HEK293 (cell line): ENCODE results near the gene MAPK9.

ENCODE experiments used
- CTCF ChIA-PET: fragments of 350-600 bp; formaldehyde crosslinking; extraction: SDS; loops from one replicate; lab custom pipeline; 2021; ENCODE audit warnings: antibody characterized with exemption; lab: Yijun Ruan, JAX
- POLR2A ChIA-PET: fragments of 300-600 bp; formaldehyde crosslinking; extraction: SDS; loops from one replicate; lab custom pipeline; 2020; ENCODE audit warnings: antibody characterized with exemption, inconsistent platforms; lab: Yijun Ruan, JAX
- H3K27ac ChIP-seq: fragments of 200-500 bp; sonication (Bioruptor generic); 2 replicates; pipeline ENCODE4 v1.5.1; 2014; ENCODE audit warnings: low read depth, low read length, control low read depth, inconsistent platforms; ENCODE audit errors: extremely low read depth
- H3K36me3 ChIP-seq, 2 experiments: fragments of 200-500 bp in 1 of 2; sonication (Bioruptor generic) in 1 of 2; 1 replicate in 1 of 2; 2 replicates in 1 of 2; pipeline ENCODE4 v1.5.1; 2014 to 2017; ENCODE audit warnings: inconsistent platforms in 2 of 2, low read length in 2 of 2; ENCODE audit not compliant: control insufficient read depth in 2 of 2, insufficient read depth in 1 of 2
- H3K4me1 ChIP-seq: fragments of 200-500 bp; sonication (Bioruptor generic); 2 replicates; pipeline ENCODE4 v1.5.1; 2014; ENCODE audit warnings: mild to moderate bottlenecking, low read length, inconsistent platforms; ENCODE audit not compliant: control insufficient read depth, insufficient read depth
- H3K4me3 ChIP-seq: 2 replicates; pipeline ENCODE4 v1.5.1; 2011; ENCODE audit warnings: low read depth, mild to moderate bottlenecking, control low read depth, low read length, moderate library complexity
- H3K9me3 ChIP-seq: fragments of 200-500 bp; sonication (Bioruptor generic); 2 replicates; pipeline ENCODE4 v1.5.1; 2014; ENCODE audit warnings: low read depth, low read length, inconsistent platforms; ENCODE audit not compliant: control insufficient read depth, insufficient read depth
- BCL11A ChIP-seq: fragments of 450-650 bp; formaldehyde crosslinking; IDR thresholded peaks from 2 replicates; pipeline ENCODE4 v1.5.1; 2016; ENCODE audit warnings: low read depth, missing biosample characterization, missing genetic modification characterization
- HOXC10 ChIP-seq: sonication (generic); formaldehyde crosslinking; IDR thresholded peaks from 2 replicates; pipeline ENCODE4 v1.8.1; 2023; ENCODE audit warnings: mild to moderate bottlenecking, missing genetic modification reagents
- IKZF3 ChIP-seq: fragments of 450-650 bp; IDR thresholded peaks from 2 replicates; pipeline ENCODE4 v1.5.0; 2018; ENCODE audit warnings: missing biosample characterization, mild to moderate bottlenecking, missing genetic modification characterization, moderate library complexity
- PRDM1 ChIP-seq: fragments of 450-650 bp; formaldehyde crosslinking; IDR thresholded peaks from 2 replicates; pipeline ENCODE4; 2016; ENCODE audit warnings: missing biosample characterization, missing genetic modification characterization
- REPIN1 ChIP-seq: fragments of 450-650 bp; formaldehyde crosslinking; IDR thresholded peaks from 2 replicates; pipeline ENCODE4 v1.5.1; 2017; ENCODE audit warnings: missing biosample characterization, missing genetic modification characterization, low read depth
- SCRT2 ChIP-seq: fragments of 450-650 bp; formaldehyde crosslinking; IDR thresholded peaks from 2 replicates; pipeline ENCODE4 v1.5.1; 2016; ENCODE audit warnings: missing biosample characterization, missing genetic modification characterization
- WT1 ChIP-seq: fragments of 450-650 bp; formaldehyde crosslinking; IDR thresholded peaks from 2 replicates; pipeline ENCODE4 v1.5.1; 2016; ENCODE audit warnings: missing biosample characterization, missing genetic modification characterization
- ZBTB1 ChIP-seq: fragments of 450-650 bp; formaldehyde crosslinking; IDR thresholded peaks from 2 replicates; pipeline ENCODE4 v1.5.1; 2016; ENCODE audit warnings: missing biosample characterization, missing genetic modification characterization
- ZBTB20 ChIP-seq: fragments of 450-650 bp; formaldehyde crosslinking; IDR thresholded peaks from 2 replicates; pipeline ENCODE4 v1.5.1; 2016; ENCODE audit warnings: missing biosample characterization, missing genetic modification characterization
- ZBTB21 ChIP-seq: fragments of 450-650 bp; formaldehyde crosslinking; IDR thresholded peaks from 2 replicates; pipeline ENCODE4 v1.5.1; 2017; ENCODE audit warnings: missing biosample characterization, missing genetic modification characterization
- ZFP37 ChIP-seq: fragments of 450-650 bp; formaldehyde crosslinking; IDR thresholded peaks from 2 replicates; pipeline ENCODE4 v1.5.1; 2016; ENCODE audit warnings: missing biosample characterization, missing genetic modification characterization
- ZNF157 ChIP-seq: fragments of 450-650 bp; formaldehyde crosslinking; IDR thresholded peaks from 2 replicates; pipeline ENCODE4 v1.5.1; 2016; ENCODE audit warnings: missing biosample characterization, missing genetic modification characterization
- ZNF184 ChIP-seq: fragments of 450-650 bp; IDR thresholded peaks from 2 replicates; pipeline ENCODE4 v1.5.1; 2018; ENCODE audit warnings: missing biosample characterization, mild to moderate bottlenecking, missing genetic modification characterization
- ZNF19 ChIP-seq: fragments of 450-650 bp; formaldehyde crosslinking; IDR thresholded peaks from 2 replicates; pipeline ENCODE4; 2016; ENCODE audit warnings: missing biosample characterization, missing genetic modification characterization, low read depth
- ZNF214 ChIP-seq: fragments of 450-650 bp; formaldehyde crosslinking; IDR thresholded peaks from 2 replicates; pipeline ENCODE4 v1.5.1; 2017; ENCODE audit warnings: missing biosample characterization, mild to moderate bottlenecking, missing genetic modification characterization, borderline replicate concordance
- ZNF24 ChIP-seq: fragments of 450-650 bp; formaldehyde crosslinking; IDR thresholded peaks from 2 replicates; pipeline ENCODE4 v1.5.1; 2016; ENCODE audit warnings: missing biosample characterization, missing genetic modification characterization
- ZNF274 ChIP-seq, 2 experiments: fragments of 200-500 bp in 1 of 2; fragments of 450-650 bp in 1 of 2; sonication (Bioruptor generic) in 1 of 2; formaldehyde crosslinking in 1 of 2; IDR thresholded peaks; 2 replicates each; pipeline versions ENCODE4 v1.5.1 to v1.6.1; 2014 to 2016; ENCODE audit warnings: borderline replicate concordance in 1 of 2, inconsistent platforms in 1 of 2, low read length in 1 of 2, missing biosample characterization in 1 of 2, missing genetic modification characterization in 1 of 2
- ZNF416 ChIP-seq: fragments of 450-650 bp; formaldehyde crosslinking; IDR thresholded peaks from 2 replicates; pipeline ENCODE4 v1.5.1; 2016; ENCODE audit warnings: missing biosample characterization, missing genetic modification characterization
- ZNF530 ChIP-seq: fragments of 450-650 bp; formaldehyde crosslinking; IDR thresholded peaks from 2 replicates; pipeline ENCODE4 v1.5.1; 2016; ENCODE audit warnings: low read depth, missing biosample characterization, missing genetic modification characterization
- ZNF555 ChIP-seq: fragments of 450-650 bp; formaldehyde crosslinking; conservative IDR thresholded peaks from 2 replicates; pipeline ENCODE4 v1.5.1; 2017; ENCODE audit warnings: missing biosample characterization, mild to moderate bottlenecking, missing genetic modification characterization, inconsistent platforms
- ZNF558 ChIP-seq: fragments of 450-650 bp; formaldehyde crosslinking; IDR thresholded peaks from 2 replicates; pipeline ENCODE4 v1.5.1; 2016; ENCODE audit warnings: missing biosample characterization, missing genetic modification characterization
- ZNF585B ChIP-seq: fragments of 450-650 bp; formaldehyde crosslinking; IDR thresholded peaks from 2 replicates; pipeline ENCODE4 v1.5.1; 2016; ENCODE audit warnings: missing biosample characterization, missing genetic modification characterization
- ZNF658 ChIP-seq: fragments of 450-650 bp; formaldehyde crosslinking; IDR thresholded peaks from 2 replicates; pipeline ENCODE4; 2016; ENCODE audit warnings: missing biosample characterization, missing genetic modification characterization
- ZNF76 ChIP-seq: fragments of 450-650 bp; formaldehyde crosslinking; IDR thresholded peaks from 2 replicates; pipeline ENCODE4; 2016; ENCODE audit warnings: low read depth, missing biosample characterization, missing genetic modification characterization, borderline replicate concordance
- ZNF785 ChIP-seq: fragments of 450-650 bp; formaldehyde crosslinking; IDR thresholded peaks from 2 replicates; pipeline ENCODE4 v1.5.1; 2016; ENCODE audit warnings: missing biosample characterization, missing genetic modification characterization
- ZNF792 ChIP-seq: fragments of 450-650 bp; formaldehyde crosslinking; IDR thresholded peaks from 2 replicates; pipeline ENCODE4 v1.5.1; 2016; ENCODE audit warnings: missing biosample characterization, missing genetic modification characterization
- ZNF830 ChIP-seq: fragments of 450-650 bp; IDR thresholded peaks from 2 replicates; pipeline ENCODE4 v1.5.0; 2018; ENCODE audit warnings: missing biosample characterization, missing genetic modification characterization, low read depth, mild to moderate bottlenecking, moderate library complexity
- ZSCAN18 ChIP-seq: fragments of 450-650 bp; formaldehyde crosslinking; IDR thresholded peaks from 2 replicates; pipeline ENCODE4 v1.5.1; 2016; ENCODE audit warnings: missing biosample characterization, missing genetic modification characterization
- TF ChIP-seq, protein P1 (sequence below): fragments of 450-650 bp; formaldehyde crosslinking; IDR thresholded peaks from 2 replicates; pipeline ENCODE4 v1.5.1; 2016; ENCODE audit warnings: missing biosample characterization, missing genetic modification characterization, borderline replicate concordance
- TF ChIP-seq, protein P2 (sequence below): sonication (generic); formaldehyde crosslinking; IDR thresholded peaks from 2 replicates; pipeline ENCODE4 v1.8.1; 2022; ENCODE audit warnings: mild to moderate bottlenecking, moderate library complexity, missing genetic modification reagents
- TF ChIP-seq, protein P3 (sequence below): fragments of 450-650 bp; formaldehyde crosslinking; IDR thresholded peaks from 2 replicates; pipeline ENCODE4 v1.5.1; 2016; ENCODE audit warnings: missing biosample characterization, missing genetic modification characterization

Gene MAPK9

GRCh38 chr5:180291943-180292831, at the start of gene MAPK9:
Gene MAPK9 (minus strand): TSS chr5:180292083. CDS start chr5:180280561, 11,522 bp downstream.
- Histone ChIP-seq H3K27ac (peak within 1 kb of the TSS; percentile 89), H3K4me3 (peak within 1 kb of the TSS; percentile 90), H3K4me1 (0 out of 2 replicates have a peak, but pooled peaks cover 3% of the 10 kb centered on the region), H3K36me3 (peaks cover 4 to 14% of the 10 kb centered on the region in 2 experiments; a peak in 2 of 3 replicates), H3K9me3 (no peaks in the 10 kb centered on the region)
- POLR2A ChIA-PET = interaction anchor here (0.7 to 0.8 kb wide), 2 partner anchors 47 to 226 kb away, joined by 3 to 6 read pairs; no protein-coding TSS in a partner anchor
- CTCF ChIA-PET = interaction anchor here (0.6 to 5.6 kb wide), 18 partner anchors 11 to 282 kb away, joined by 3 to 47 read pairs (median 4); partner anchors contain the start of gene RASGEF1C
- TF ChIP-seq, protein P1, sequence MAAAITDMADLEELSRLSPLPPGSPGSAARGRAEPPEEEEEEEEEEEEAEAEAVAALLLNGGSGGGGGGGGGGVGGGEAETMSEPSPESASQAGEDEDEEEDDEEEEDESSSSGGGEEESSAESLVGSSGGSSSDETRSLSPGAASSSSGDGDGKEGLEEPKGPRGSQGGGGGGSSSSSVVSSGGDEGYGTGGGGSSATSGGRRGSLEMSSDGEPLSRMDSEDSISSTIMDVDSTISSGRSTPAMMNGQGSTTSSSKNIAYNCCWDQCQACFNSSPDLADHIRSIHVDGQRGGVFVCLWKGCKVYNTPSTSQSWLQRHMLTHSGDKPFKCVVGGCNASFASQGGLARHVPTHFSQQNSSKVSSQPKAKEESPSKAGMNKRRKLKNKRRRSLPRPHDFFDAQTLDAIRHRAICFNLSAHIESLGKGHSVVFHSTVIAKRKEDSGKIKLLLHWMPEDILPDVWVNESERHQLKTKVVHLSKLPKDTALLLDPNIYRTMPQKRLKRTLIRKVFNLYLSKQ = no peak
- TF ChIP-seq ZBTB20 = peak; percentile 93
- no peak for TF ChIP-seq PRDM1 (tag by site-specific recombination)
- TF ChIP-seq ZNF24 = 0 out of 2 replicates have a peak, but pooled peaks have one; percentile 12
- no peak for TF ChIP-seq ZSCAN18 (tag by site-specific recombination)
- TF ChIP-seq REPIN1 = no peak
- TF ChIP-seq WT1 (tag by site-specific recombination) = 0 out of 2 replicates have a peak, but pooled peaks have one; percentile 50
- TF ChIP-seq ZNF785 = no peak
- TF ChIP-seq ZNF830 = no peak
- no peak for TF ChIP-seq ZBTB1
- TF ChIP-seq ZNF19 = no peak
- no peak for TF ChIP-seq ZNF558 (tag by site-specific recombination)
- TF ChIP-seq, protein P2, sequence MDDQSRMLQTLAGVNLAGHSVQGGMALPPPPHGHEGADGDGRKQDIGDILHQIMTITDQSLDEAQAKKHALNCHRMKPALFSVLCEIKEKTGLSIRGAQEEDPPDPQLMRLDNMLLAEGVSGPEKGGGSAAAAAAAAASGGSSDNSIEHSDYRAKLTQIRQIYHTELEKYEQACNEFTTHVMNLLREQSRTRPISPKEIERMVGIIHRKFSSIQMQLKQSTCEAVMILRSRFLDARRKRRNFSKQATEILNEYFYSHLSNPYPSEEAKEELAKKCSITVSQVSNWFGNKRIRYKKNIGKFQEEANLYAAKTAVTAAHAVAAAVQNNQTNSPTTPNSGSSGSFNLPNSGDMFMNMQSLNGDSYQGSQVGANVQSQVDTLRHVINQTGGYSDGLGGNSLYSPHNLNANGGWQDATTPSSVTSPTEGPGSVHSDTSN (CRISPR knock-in tag) = peak; percentile 96
- 0 out of 2 replicates have a peak, but pooled peaks have one; percentile 31 for TF ChIP-seq SCRT2
- 0 out of 2 replicates have a peak, but pooled peaks have one; percentile 42 for TF ChIP-seq ZNF184 (tag by site-specific recombination)
- no peak for TF ChIP-seq ZNF658 (tag by site-specific recombination)
- no peak for TF ChIP-seq ZNF157 (tag by site-specific recombination)
- no peak for TF ChIP-seq ZFP37 (tag by site-specific recombination)
- TF ChIP-seq ZNF792 (tag by site-specific recombination) = no peak
- TF ChIP-seq ZNF76 (tag by site-specific recombination) = peak; percentile 39; the same call in 1 of the 2 replicates
- TF ChIP-seq ZNF555 (tag by site-specific recombination) = no peak
- TF ChIP-seq, protein P3, sequence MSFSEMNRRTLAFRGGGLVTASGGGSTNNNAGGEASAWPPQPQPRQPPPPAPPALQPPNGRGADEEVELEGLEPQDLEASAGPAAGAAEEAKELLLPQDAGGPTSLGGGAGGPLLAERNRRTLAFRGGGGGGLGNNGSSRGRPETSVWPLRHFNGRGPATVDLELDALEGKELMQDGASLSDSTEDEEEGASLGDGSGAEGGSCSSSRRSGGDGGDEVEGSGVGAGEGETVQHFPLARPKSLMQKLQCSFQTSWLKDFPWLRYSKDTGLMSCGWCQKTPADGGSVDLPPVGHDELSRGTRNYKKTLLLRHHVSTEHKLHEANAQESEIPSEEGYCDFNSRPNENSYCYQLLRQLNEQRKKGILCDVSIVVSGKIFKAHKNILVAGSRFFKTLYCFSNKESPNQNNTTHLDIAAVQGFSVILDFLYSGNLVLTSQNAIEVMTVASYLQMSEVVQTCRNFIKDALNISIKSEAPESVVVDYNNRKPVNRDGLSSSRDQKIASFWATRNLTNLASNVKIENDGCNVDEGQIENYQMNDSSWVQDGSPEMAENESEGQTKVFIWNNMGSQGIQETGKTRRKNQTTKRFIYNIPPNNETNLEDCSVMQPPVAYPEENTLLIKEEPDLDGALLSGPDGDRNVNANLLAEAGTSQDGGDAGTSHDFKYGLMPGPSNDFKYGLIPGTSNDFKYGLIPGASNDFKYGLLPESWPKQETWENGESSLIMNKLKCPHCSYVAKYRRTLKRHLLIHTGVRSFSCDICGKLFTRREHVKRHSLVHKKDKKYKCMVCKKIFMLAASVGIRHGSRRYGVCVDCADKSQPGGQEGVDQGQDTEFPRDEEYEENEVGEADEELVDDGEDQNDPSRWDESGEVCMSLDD (tag by site-specific recombination) = peak; percentile 67
- TF ChIP-seq BCL11A (tag by site-specific recombination) = peak; percentile 85; the same call in 1 of the 2 replicates
- no peak for TF ChIP-seq HOXC10
- TF ChIP-seq ZNF214 = no peak
- TF ChIP-seq ZNF530 = no peak
- TF ChIP-seq IKZF3 (tag by site-specific recombination) = no peak
- TF ChIP-seq ZNF274 (IDR thresholded peaks at IDR 0.05; ENCODE audit: low read length) = no peak
- TF ChIP-seq ZNF274 (tag by site-specific recombination; IDR thresholded peaks at IDR 0.05; ENCODE audit: borderline replicate concordance) = no peak
- TF ChIP-seq ZNF416 (tag by site-specific recombination) = no peak
- TF ChIP-seq ZBTB21 = peak; percentile 48
- no peak for TF ChIP-seq ZNF585B (tag by site-specific recombination)
